Middle frontal gyrus (tissue), 1 donor: ENCODE data around the gene AKNA.
"Not testable (repeated sequence)": the region's sequence is repeated elsewhere in the genome, so short reads cannot be mapped to it uniquely, and the experiment has no call there.

Experiments
- DNase-seq: peaks from one replicate; pipeline ENCODE4 v3.0.0-alpha.2; 2015; ENCODE audit warnings: low spot score; ENCODE audit errors: extremely low spot score

AKNA gene

DNA sequence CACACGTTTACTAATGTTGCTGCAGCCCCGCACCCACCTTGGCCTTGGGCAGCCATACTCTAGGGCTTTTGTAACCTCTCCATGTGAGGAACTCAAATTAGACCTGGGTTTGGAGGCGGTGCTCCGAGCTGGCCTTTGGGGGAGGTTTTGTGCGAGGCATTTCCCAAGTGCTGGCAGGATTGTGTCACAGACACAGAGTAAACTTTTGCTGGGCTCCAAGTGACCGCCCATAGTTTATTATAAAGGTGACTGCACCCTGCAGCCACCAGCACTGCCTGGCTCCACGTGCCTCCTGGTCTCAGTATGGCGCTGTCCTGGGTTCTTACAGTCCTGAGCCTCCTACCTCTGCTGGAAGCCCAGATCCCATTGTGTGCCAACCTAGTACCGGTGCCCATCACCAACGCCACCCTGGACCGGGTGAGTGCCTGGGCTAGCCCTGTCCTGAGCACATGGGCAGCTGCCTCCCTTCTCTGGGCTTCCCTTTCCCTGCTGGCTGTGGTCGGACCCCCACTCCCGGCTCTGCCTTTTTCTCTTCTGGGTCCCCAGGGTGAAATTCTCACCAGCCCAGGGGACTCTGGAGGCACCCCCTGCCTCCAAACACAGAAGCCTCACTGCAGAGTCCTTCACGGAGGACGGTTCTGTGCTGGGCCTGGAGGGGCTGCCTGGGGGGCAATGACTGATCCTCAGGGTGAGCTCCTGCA lies 64.8 kb downstream of the AKNA start, which contains the start of gene ORM1:
Gene ORM1, plus strand, starts transcription at position 268 of the 701 bp plus-strand sequence. Its CDS starts 36 bp downstream, at position 304.
- not testable (repeated sequence) for DNase-seq

DNA sequence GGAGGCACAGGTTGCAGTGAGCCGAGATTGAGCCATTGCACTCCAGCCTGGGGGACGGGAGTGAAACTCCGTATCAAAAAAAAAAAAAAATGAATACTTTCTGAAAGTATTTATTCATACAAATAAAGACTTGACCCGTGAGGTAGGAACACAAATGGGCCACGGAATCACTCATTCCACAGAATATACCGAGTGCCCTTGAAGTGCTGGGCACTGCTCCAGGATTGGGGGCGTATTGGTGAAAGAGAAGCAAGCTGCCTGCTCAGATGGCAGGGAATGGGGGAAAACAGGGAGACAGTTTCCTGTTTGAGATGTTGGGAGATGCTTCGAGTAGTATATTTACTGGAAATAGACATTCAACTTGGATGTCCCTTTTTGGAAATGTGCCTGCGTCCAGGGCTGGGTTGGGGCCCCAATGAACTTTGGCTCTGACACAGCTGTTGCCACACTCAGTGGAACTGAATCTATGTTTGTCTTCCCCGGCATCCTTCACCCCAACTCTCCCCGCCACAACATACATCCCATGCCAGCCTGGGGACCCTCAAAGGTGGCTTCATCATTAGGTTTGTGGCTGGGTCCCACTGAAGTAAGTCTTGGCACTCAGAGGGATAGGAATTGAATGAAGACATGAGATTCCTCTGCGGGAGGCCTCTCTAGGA lies 65.5 kb downstream of the AKNA start:
- not testable (repeated sequence) for DNase-seq

DNA sequence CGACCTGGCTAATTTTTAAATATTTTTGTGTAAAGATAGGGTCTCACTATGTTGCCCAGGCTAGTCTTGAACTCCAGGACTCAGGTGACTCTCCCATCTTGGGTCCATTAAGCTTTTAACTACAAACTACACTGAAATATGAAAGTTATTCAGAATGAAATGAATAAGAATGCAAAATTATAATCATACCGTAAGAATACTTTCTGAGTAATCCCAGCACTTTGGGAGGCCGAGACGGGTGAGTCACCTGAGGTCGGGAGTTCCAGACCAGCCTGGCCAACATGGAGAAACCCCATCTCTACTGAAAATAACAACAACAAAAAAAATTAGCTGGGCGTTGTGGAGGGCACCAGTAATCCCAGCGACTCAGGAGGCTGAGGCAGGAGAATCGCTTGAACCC lies 66.0 kb downstream of the AKNA start:
- no peak for DNase-seq

DNA sequence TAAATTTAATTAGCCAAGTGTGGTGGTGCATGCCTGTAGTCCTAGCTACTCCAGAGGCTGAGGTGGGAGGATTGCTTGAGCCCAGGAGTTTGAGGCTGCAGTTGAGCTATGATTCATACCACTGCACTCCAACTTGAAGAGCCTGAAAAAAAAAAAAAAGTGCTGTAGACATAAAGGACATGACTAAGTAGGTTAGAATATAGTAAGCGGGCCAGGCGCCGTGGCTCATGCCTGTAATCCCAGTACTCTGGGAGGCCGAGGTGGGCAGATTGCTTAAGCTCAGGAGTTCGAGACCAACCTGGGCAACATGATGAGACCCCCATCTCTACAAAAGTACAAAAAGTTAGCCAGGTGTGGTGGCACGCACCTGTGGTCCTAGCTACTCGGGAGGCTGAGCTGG lies 67.1 kb downstream of the AKNA start:
- DNase-seq = not testable (repeated sequence)

DNA sequence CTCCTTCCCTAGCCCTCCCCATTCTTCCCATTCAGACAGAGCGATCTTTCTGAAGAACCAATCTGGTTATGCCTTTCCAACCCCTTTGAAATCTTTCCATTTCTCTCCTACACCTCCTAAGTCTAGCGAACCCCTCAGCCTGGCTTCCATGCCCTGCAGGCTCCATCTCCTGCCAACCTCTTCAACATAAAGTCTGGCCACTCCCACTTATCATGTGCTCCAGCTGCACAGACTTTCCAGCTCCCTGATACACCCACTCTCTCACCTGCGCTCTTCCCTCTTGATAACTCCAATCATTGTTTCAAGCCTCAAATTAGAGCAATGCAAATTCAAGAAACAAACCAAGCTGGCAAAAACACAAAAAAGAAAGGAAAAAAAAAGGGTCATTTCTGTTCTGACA lies 68.6 kb downstream of the AKNA start:
- no peak for DNase-seq

DNA sequence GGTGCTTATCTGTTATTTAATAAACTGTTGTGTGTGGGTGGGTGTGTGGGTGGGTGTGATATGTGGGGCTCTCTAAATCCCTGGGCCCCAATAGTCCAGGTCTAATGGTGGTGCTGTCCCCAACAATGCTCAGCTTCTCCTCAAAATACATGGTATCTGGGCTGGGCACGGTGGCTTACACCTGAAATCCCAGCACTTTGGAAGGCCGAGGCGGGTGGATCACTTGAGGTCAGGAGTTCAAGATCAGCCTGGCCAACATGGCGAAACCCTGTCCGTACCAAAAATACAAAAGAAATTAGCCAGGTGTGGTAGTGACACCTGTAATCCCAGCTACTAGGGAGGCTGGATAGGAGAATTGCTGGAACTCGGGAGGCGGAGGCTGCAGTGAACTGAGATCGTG lies 69.4 kb downstream of the AKNA start:
- DNase-seq = no peak

DNA sequence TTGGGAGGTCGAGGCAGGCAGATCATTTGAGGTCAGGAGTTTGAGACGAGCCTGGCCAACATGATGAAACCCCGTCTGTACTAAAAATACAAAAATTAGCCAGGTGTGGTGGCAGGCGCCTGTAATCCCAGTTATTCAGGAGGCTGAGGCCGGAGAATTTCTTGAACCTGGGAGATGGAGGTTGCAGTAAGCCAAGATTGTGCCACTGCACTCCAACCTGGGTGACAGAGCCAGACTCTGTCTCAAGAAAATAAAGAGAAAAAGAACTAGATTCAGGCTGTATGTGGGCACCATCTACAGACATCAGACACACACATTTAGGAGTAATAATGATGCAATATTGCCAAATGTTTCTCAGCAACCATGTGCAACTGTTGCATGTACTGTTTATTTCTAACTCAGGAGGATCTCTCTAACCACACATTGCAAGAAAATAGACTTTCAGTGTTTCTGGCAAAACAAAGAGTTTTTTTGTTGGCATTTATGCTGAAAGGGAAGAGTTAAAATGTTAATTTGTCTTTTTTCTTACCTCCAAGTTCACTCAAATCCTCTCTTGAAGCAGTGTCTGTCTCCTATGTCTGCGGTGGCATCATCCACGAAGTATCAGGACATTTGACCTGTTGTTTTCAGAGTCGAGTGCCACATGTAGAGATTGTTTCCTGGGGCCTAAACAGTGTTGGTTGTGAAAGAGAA lies 70.0 kb downstream of the AKNA start:
- DNase-seq = no peak

DNA sequence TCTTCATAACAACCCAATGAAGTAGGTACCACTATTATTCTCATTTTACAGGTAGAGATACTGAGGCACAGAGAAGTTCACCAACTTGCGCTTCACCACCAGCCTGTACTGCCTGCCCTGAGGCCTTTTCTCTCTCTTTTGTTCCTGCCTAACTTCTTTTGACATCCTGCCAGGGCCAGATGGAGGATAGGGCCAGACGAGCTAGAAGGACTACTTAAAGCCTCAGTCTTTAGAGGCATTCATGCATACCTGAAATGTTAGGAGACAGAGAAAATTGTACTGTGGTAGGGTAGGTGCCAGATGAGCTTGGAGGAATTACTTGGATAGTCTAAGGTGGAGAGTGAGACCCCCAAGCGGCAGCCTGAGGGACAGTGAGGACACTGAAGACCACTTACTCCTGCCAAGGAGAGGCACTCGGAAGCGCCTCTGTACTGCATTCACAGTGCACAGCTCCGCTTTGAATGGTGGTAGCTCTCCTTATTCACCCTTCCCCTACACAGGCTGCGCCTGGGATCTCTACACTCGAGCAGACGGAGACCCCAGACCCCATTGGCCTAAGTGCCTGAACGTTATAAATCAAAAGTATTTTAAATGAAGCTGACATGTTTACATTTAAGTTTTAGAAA lies 71.1 kb downstream of the AKNA start:
- DNase-seq = no peak

DNA sequence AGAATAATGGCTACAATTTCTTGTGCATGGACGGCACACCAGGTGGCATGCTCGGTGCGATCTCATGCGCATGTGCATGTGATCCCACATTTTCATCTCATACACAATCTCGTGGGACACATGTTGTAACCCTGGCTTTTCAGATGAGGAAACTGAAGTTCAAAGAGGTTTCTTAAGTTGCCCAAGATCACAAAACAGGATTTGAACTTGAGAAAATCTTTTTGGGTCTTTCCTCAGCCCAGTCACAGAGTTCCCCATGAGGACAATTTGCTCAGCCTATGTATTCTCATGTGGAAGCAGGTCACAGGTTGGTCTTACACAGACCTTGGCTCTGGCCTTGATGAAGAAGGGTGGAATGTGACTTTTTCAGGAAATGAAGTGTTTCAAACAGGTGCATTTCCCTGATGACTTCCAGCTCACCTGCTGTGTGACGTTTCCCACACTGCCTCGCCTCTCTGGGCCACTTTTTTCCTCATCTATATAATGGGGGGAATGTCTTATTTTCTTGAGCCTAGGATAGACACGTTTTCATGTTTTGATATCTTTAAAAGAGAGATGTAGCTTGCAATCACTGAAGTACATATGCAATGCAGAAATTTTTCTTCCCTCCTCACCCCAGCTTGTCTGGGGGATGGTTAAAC lies 71.9 kb downstream of the AKNA start:
- DNase-seq = no peak

DNA sequence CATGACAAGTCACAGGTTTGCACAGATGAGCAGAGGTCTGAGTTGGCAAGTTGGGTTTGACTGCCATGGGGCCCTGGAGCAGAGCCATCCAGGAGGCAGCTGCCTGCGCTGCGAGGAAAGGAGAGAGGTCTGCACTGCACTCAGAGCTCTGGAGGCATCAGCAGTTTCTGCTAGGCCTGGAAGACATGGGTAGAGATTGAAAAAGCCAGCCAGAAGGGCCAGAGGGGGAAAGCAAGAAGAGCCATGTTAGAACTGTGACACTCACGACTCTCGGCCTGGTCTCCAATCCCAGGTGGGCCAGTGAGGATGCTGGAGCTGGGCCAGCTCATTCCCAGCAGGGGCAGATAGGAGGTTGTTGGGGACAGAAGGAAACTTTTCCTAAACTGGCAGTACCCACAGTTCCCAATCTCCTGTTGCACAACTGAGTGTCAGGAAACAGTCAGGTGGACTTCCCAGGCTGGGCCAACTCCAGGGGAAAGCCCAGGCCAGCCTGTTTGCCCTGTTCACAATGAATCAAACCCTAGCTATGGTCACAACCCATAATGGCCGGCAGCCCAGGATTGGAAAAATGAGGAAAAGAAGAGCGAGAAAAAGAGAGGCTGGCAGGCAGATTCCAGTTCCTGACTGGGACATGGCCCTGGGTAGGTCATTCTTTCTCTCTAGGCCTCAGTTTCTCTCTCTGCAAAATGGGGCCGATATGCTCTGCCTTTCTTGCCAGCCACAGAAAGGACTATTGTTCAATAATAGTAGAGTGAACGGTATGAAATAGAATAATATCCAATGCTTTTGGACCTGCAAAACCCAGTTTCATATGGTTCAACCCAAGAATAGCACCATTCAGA lies 72.7 kb downstream of the AKNA start:
- no peak for DNase-seq

DNA sequence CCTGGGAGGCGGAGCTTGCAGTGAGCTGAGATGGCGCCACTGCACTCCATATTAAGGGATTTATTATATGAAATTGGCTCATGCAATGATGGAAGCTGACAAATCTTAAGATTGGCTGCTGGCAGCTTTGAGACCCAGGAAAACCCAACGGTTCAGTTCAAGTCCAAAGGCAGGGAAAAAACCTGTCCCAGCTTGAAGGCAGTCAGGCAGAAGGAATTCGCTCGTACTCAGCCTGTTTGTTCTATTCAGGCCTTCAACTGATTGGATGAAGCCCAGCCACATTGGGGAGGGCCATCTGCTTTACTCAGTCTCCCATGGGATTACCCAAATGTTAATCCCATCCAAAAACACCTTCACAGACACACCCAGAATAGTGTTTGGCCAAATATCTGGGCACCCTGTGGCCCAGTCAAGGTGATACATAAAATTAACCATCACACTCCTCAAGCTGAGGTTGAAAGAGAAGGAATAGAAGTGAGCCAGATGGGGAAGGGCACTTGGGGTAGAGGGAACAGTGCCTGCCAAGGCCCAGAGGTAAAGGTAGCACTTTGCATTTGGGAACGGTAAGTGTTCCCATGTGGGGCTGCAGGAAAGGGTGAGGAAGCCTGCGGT lies 73.4 kb downstream of the AKNA start:
- no peak for DNase-seq

DNA sequence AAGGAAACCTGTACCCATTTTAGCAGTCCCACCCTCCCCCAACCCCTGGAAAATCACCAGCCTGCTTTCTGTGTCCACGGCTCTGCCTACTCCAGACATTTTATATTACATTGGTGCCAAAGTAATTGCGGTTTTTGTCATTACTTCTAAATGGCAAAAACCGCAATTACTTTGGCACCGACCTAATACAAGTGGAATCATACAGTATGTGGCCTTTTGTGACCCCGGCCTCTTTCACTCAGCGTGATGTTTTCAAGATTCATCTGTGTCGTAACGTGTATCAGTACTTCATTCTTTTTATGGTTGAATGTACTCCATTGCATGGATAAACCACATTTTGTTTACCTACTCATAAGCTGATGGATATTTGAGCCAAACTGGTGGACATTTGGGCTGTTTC lies 74.6 kb downstream of the AKNA start:
- DNase-seq = no peak

DNA sequence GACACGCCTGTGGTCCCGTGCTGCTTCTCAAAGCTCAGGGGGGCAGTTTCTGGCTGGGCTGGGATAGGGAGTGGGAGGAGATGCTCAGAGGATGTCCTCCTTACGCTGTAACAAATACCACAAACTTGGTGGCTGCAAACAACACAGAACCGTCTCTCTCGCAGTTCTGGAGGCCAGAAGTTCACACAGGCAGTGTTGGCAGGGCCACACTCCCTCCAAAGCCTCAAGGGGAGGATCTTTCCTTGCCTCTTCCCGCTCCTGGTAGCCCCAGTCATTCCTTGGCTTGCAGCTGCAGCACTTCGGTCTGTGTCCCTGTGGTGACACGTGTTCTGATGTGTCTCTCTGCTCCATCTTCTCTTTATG lies 75.3 kb downstream of the AKNA start:
- no peak for DNase-seq

DNA sequence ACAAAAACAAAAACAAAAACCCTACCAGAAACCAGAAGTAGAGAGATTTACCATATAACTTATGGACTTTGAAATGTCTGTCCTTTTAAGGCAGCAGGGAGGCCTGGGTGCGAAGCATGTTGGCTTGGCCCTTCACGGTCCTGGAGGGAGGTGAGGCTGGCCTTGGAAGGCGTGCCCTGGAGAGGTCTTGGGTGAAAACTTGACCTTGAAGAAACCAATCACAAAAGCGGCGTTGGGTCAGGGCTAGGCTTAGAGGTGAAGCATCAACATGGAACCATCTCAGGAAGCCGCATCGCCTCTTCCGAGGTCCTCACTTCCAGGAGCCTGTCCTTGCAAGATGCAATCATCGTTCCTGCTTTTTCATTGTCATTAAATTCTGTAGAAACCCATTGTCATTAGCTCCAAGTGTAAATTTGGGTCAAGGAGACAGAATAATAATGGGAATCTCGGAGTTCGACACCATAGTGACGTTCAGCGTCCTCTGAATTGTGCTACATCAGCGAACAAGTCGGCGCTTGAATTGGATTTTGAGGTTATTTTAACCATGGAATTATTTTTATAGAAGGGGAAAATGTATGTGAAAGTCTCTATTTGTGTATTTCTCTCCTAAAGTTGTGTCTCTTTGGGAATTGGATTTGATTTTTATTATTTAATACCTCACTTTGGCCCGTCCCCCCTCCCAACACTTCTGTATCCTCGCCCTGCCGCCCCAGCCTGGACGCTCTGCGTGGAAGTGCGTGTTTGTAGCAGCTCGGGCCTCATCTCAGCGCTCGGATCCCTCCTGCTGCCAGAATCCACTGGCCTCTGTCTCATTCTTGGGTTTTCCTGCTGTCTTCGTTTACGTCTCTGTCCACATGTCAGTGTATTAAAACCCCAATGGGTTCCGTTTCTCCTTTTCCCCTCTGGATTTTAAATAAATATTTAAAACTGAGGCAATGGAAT lies 75.9 kb downstream of the AKNA start:
- no peak for DNase-seq

DNA sequence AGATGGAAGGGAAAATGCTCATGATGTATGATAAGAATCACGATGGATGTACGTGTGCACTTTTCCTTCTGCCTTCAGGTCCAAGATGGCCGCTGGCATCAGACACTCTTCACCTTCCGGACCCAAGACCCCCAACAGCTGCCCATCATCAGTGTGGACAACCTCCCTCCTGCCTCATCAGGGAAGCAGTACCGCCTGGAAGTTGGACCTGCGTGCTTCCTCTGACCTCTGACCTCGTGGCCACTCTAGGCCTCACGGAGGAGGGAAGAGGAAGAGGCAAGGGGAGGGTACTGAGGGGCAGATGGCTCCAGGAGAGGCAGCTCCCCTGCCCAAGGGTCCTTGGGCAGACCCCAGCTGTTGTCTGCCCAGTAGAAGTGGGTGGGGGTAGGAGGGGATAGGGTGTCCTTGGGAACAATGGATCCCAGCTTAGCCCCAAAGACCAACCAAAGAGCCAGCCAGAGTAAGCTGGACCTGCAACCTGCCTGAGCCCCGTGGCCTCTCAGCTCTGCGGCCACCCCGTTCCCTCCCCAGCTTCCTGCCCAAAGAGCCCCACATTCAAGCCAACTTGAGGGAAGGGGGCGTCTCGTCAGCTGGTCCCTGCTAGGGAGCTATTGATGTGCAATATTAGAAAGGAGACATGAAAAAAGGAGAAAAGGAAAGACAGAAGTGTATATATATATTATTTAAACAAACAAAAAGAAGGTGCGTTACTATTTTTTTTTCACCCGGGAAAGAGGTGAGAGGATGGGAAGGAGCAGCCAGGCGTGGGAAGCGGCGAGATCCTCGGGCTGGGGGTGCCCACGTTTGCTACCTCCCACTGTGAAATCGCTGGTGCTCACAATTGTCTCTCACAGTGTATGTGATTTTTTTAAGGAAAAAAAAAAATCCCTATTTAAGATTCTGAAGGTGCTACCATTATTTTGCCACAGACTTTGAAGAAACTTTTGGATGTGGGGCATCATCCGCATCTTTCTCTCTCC lies 77.0 kb downstream of the AKNA start:
- DNase-seq = no peak

DNA sequence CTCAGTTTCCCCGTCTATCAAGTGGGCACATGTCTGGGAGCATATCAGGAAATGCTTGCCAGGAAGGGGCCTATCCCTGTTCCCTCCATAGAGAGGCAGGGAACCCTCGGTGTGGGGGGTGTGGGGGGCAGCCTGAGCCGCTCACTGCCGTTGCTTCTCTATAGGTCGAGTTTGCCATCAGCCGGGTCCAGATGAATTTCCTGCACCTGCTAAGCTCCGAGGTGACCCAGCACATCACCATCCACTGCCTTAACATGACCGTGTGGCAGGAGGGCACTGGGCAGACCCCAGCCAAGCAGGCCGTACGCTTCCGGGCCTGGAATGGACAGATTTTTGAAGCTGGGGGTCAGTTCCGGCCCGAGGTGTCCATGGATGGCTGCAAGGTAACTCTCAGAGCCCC lies 78.7 kb downstream of the AKNA start:
- no peak for DNase-seq

DNA sequence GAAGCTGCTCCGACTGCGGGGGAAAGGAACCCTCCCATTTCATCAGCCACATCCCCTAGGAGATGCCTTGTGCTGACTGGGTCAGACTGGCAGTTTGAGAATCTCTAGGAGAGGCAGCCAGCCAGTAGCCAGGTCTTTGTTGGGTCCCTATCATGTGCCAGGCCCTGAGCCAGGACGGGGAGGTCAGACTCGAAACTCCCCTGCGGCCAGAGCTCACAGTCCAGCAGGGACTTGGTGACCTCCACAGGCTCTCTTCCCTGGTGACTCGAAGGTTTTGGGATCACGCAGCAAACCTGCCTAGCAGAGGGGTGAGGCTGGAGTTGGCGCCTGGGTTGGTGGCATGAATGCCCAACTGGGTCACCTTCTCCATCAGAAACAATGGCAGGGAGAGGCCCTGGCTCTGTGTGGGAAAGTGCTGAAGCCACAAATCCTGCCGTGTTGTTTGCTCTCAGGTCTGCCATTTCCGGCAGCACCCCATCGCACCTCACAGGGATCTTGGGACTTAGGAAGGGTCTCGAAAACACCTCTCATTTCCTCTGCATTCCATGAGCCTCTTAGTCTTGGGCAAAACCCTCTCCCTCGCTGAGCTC lies 79.3 kb downstream of the AKNA start:
- DNase-seq = no peak

DNA sequence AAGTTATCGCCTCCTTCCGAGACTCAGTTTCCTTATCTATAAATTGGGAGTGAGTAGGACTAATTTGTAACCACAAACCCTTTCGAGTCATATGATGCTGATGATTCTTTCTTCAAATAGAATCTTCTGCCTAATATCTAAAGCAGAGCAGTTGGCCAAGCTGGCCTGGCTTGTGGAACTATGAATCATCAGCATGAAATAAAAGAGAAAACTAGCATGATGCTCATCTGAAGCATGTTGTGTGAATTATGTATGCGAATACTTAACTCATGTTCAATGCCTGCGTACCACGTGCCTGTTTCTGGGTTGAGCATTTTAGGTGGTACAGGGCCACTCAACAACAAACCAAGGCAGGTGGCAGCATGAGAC lies 79.9 kb downstream of the AKNA start:
- DNase-seq = no peak
